Nephron progenitor cell (in vitro differentiated cells): ENCODE measurements around the gene MYO1D.
A peak's percentile ranks its signal among the peaks of the same experiment; 100 is the strongest.

Experiments
- DNase-seq: peaks from one replicate; pipeline ENCODE4 v3.0.0; 2021
- H3K27ac Mint-ChIP-seq: 2 replicates; pipeline ENCODE4 v1.8.0; 2021; ENCODE audit warnings: mild to moderate bottlenecking, moderate library complexity, mixed read lengths
- H3K27me3 Mint-ChIP-seq: 2 replicates; pipeline ENCODE4 v1.8.0; 2021; ENCODE audit warnings: mild to moderate bottlenecking, low read depth, mixed read lengths; ENCODE audit not compliant: poor library complexity
- H3K36me3 Mint-ChIP-seq: 2 replicates; pipeline ENCODE4 v1.8.0; 2021; ENCODE audit warnings: low read depth, mixed read lengths
- H3K4me1 Mint-ChIP-seq: 2 replicates; pipeline ENCODE4 v1.8.0; 2021; ENCODE audit warnings: mixed read lengths
- H3K4me3 Mint-ChIP-seq: 2 replicates; pipeline ENCODE4 v1.8.0; 2021; ENCODE audit warnings: mild to moderate bottlenecking, moderate library complexity, mixed read lengths
- H3K9me3 Mint-ChIP-seq: 2 replicates; pipeline ENCODE4 v1.8.0; 2021; ENCODE audit warnings: mild to moderate bottlenecking, moderate library complexity, mixed read lengths
- CTCF ChIP-seq: fragments of 200-600 bp; sonication (generic); IDR thresholded peaks from 2 replicates; pipeline ENCODE4 v1.5.0; 2021; ENCODE audit warnings: antibody characterized with exemption

MYO1D gene

GRCh38 chr17:32467949-32468348, 409.0 kb downstream of the MYO1D start:
- H3K36me3 Mint-ChIP-seq = peaks cover 59% of the 10 kb centered on the region
- no peaks in the 10 kb centered on the region for H3K4me1 Mint-ChIP-seq
- TF ChIP-seq CTCF = no peak
- no peak for DNase-seq
- no peak overlapping the region for H3K27ac Mint-ChIP-seq
- no peaks in the 10 kb centered on the region for H3K9me3 Mint-ChIP-seq
- H3K27me3 Mint-ChIP-seq = no peaks in the 10 kb centered on the region
- no peak overlapping the region for H3K4me3 Mint-ChIP-seq

- Mint-ChIP-seq H3K36me3 (peaks cover 65% of the 10 kb centered on the region), H3K27ac (no peak overlapping the region), H3K9me3 (no peaks in the 10 kb centered on the region), H3K4me3 (no peak overlapping the region), H3K27me3 (no peaks in the 10 kb centered on the region), H3K4me1 (no peaks in the 10 kb centered on the region)
- no peak for DNase-seq
- no peak for TF ChIP-seq CTCF
Observed at GRCh38 chr17:32464374-32464773, 412.6 kb downstream of the MYO1D start.

- no peak for TF ChIP-seq CTCF
- Mint-ChIP-seq H3K4me1 (no peaks in the 10 kb centered on the region), H3K4me3 (no peak overlapping the region), H3K27me3 (no peaks in the 10 kb centered on the region), H3K9me3 (no peaks in the 10 kb centered on the region), H3K36me3 (peaks cover 65% of the 10 kb centered on the region), H3K27ac (no peak overlapping the region)
- DNase-seq = no peak
Observed at GRCh38 chr17:32463304-32463703, 413.6 kb downstream of the MYO1D start.

- peak; percentile 74 for DNase-seq
Observed at GRCh38 chr17:32461853-32462617, 414.9 kb downstream of the MYO1D start.

GRCh38 chr17:32461498-32461852, 415.4 kb downstream of the MYO1D start:
- DNase-seq = no peak
- Mint-ChIP-seq H3K9me3 (no peaks in the 10 kb centered on the region), H3K4me3 (no peak overlapping the region), H3K27ac (no peak overlapping the region), H3K36me3 (peaks cover 66% of the 10 kb centered on the region), H3K4me1 (no peaks in the 10 kb centered on the region), H3K27me3 (no peaks in the 10 kb centered on the region)
- TF ChIP-seq CTCF = no peak

More at GRCh38 chr17:32461853-32462617, 414.9 kb downstream of the MYO1D start:
- peak; percentile 54 for TF ChIP-seq CTCF
- Mint-ChIP-seq H3K27ac (no peak overlapping the region), H3K9me3 (no peaks in the 10 kb centered on the region), H3K4me1 (no peaks in the 10 kb centered on the region), H3K27me3 (no peaks in the 10 kb centered on the region), H3K4me3 (no peak overlapping the region), H3K36me3 (peaks cover 66% of the 10 kb centered on the region)

GRCh38 chr17:32460054-32460453, 416.9 kb downstream of the MYO1D start:
- H3K27ac Mint-ChIP-seq = no peak overlapping the region
- H3K4me1 Mint-ChIP-seq = no peaks in the 10 kb centered on the region
- no peaks in the 10 kb centered on the region for H3K27me3 Mint-ChIP-seq
- H3K4me3 Mint-ChIP-seq = no peak overlapping the region
- peaks cover 71% of the 10 kb centered on the region for H3K36me3 Mint-ChIP-seq
- H3K9me3 Mint-ChIP-seq = no peaks in the 10 kb centered on the region
- no peak for DNase-seq
- TF ChIP-seq CTCF = no peak
